GM12878 (cell line): Measurements from ENCODE around the gene CAMTA1. TPM values are rescaled to one million over a fixed set of nuclear protein-coding genes. Genes with fewer than 3 reads are reported as not detected.

Experiments
- ATAC-seq: fragments of 200-7000 bp; cut with Tn5 transposase; 3 replicates; pipeline ENCODE4 v1.9.1; 2020; ENCODE audit warnings: mild to moderate bottlenecking, moderate library complexity
- BruUV-seq: library from RNA; stranded (reverse); fragments of 400-500 nt; replicated peaks from 2 replicates; lab custom pipeline; 2021; lab: Mats Ljungman, UMichigan
- CTCF ChIA-PET: fragments of 300-600 bp; sonication (Branson Sonifier 250); formaldehyde crosslinking; extraction: SDS; loops from one replicate; lab custom pipeline; 2021; ENCODE audit warnings: inconsistent platforms; lab: Yijun Ruan, JAX
- POLR2A ChIA-PET: fragments of 350-600 bp; formaldehyde crosslinking; extraction: SDS; loops from one replicate; lab custom pipeline; 2021; ENCODE audit warnings: inconsistent platforms; lab: Charles Lee
- RAD21 ChIA-PET: fragments of 300-600 bp; sonication (Branson Sonifier 250); formaldehyde crosslinking; loops from one replicate; lab custom pipeline; 2023; ENCODE audit warnings: antibody characterized with exemption; ENCODE audit not compliant: unreplicated experiment; lab: Charles Lee
- SMC1A ChIA-PET: fragments of 300-600 bp; sonication (Branson Sonifier 250); formaldehyde crosslinking; loops from one replicate; lab custom pipeline; 2023; ENCODE audit not compliant: unreplicated experiment, uncharacterized antibody; lab: Charles Lee
- DNase-seq: peaks from one replicate; pipeline ENCODE4 v3.0.0-alpha.2; 2011; ENCODE audit warnings: low read depth, low spot score
- FAIRE-seq: peaks from 3 replicates; lab custom pipeline; 2011; peaks lifted over from hg19 to GRCh38; lab: Jason Lieb, UNC
- H2AFZ ChIP-seq: 2 replicates; pipeline ENCODE4 v1.6.0; 2011; ENCODE audit warnings: low read depth, low read length, control low read depth; ENCODE audit not compliant: control insufficient read depth
- H3K27ac ChIP-seq: 2 replicates; pipeline ENCODE4 v1.5.1; 2011; ENCODE audit warnings: control low read depth; ENCODE audit not compliant: control insufficient read depth, insufficient read depth
- H3K27me3 ChIP-seq, 2 experiments: replicated peaks in 1 of 2; 2 replicates each; pipeline versions ENCODE4 v1.6.0 to v1.6.1; 2011; ENCODE audit warnings: low read length in 1 of 2; ENCODE audit not compliant: control insufficient read depth in 2 of 2, insufficient read depth in 2 of 2
- H3K36me3 ChIP-seq, 2 experiments: 2 replicates each; pipeline ENCODE4 v1.5.1; 2011; ENCODE audit warnings: low read length in 1 of 2; ENCODE audit not compliant: control insufficient read depth in 2 of 2, insufficient read depth in 2 of 2
- H3K4me1 ChIP-seq: 2 replicates; pipeline ENCODE4 v1.6.1; 2011; ENCODE audit warnings: mild to moderate bottlenecking, low read length, moderate library complexity, mixed read lengths; ENCODE audit not compliant: control insufficient read depth, insufficient read depth
- H3K4me2 ChIP-seq: 2 replicates; pipeline ENCODE4 v1.6.0; 2011; ENCODE audit warnings: control low read depth; ENCODE audit not compliant: control insufficient read depth, insufficient read depth
- H3K4me3 ChIP-seq: fragments of 200-600 bp; sonication (generic); 2 replicates; pipeline ENCODE4 v1.5.1; 2016
- H3K79me2 ChIP-seq: 2 replicates; pipeline ENCODE4 v1.6.0; 2011; ENCODE audit warnings: low read length; ENCODE audit not compliant: control insufficient read depth, insufficient read depth
- H3K9ac ChIP-seq: 2 replicates; pipeline ENCODE4 v1.8.0; 2011; ENCODE audit warnings: low read length, control low read depth, mixed read lengths; ENCODE audit not compliant: control insufficient read depth, insufficient read depth
- H3K9me3 ChIP-seq: replicated peaks from 3 replicates; pipeline ENCODE4 v1.5.1; 2011; ENCODE audit warnings: mild to moderate bottlenecking, low read length; ENCODE audit not compliant: control insufficient read depth, insufficient read depth
- H4K20me1 ChIP-seq: 2 replicates; pipeline ENCODE4 v1.6.0; 2011; ENCODE audit not compliant: control insufficient read depth, insufficient read depth
- ATF2 ChIP-seq: IDR thresholded peaks from 2 replicates; pipeline ENCODE4 v1.6.1; 2012; ENCODE audit warnings: low read length, inconsistent platforms
- CREB1 ChIP-seq: IDR thresholded peaks from 2 replicates; pipeline ENCODE4 v1.6.1; 2012; ENCODE audit warnings: low read depth, mild to moderate bottlenecking, inconsistent platforms
- CREM ChIP-seq: IDR thresholded peaks from 2 replicates; pipeline ENCODE4 v1.6.1; 2014; ENCODE audit warnings: antibody characterized with exemption, low read depth
- EED ChIP-seq: sonication (generic); IDR thresholded peaks from 2 replicates; pipeline ENCODE4 v1.6.1; 2016; ENCODE audit warnings: antibody characterized with exemption, low read depth
- NFYB ChIP-seq: IDR thresholded peaks from 2 replicates; pipeline ENCODE4 v1.6.1; 2011; ENCODE audit warnings: low read depth, mild to moderate bottlenecking, low read length, improper control_type of control experiment, moderate library complexity; ENCODE audit not compliant: insufficient read depth
- RFX5 ChIP-seq: IDR thresholded peaks from 2 replicates; pipeline ENCODE4 v1.6.1; 2011; ENCODE audit warnings: low read depth, low read length, improper control_type of control experiment
- TARDBP ChIP-seq: IDR thresholded peaks from 2 replicates; pipeline ENCODE4 v1.6.1; 2016; ENCODE audit warnings: borderline replicate concordance
- WGBS: methylation state at CpG from one replicate; pipeline ENCODE4 v1.1.6; 2016; ENCODE audit warnings: low lambda C conversion rate; ENCODE audit not compliant: insufficient replicate concordance, insufficient coverage; ENCODE audit errors: missing lambda C conversion rate; 5-methylcytosine and 5-hydroxymethylcytosine counted together
- in situ Hi-C: fragments of 300-500 bp; cut with MboI; formaldehyde crosslinking; loops from 9 replicates; pipeline ENCODE4 v1.14.3; 2018; ENCODE audit warnings: mixed read lengths
- intact Hi-C: fragments of 100-400 bp; cut with micrococcal nuclease; formaldehyde crosslinking; loops from one replicate; pipeline ENCODE4 v1.14.2; 2022; ENCODE audit not compliant: unreplicated experiment
- polyA plus RNA-seq, 11 experiments: library from polyadenylated mRNA; depleted of rRNA in 4 of 11; unstranded in 6 of 11; stranded (reverse) in 5 of 11; fragments of >200 nt; fragmentation: Nextera tagmentation in 4 of 11; fragmentation: Illumina TruSeq in 1 of 11; extraction: Ambion mirVana in 4 of 11; extraction: Trizol in 1 of 11; gene quantifications; 1 replicate in 1 of 11; 2 replicates in 10 of 11; pipeline versions ENCODE4 v1.2.1 to v1.2.3, GENCODE V29; 2011 to 2016; ENCODE audit warnings: inconsistent platforms in 2 of 11, missing spikeins in 2 of 11, low read depth in 1 of 11
- total RNA-seq, 4 experiments: library from RNA; depleted of rRNA in 3 of 4; stranded (reverse); fragments of >200 nt in 3 of 4; fragmentation: Illumina TruSeq in 1 of 4; extraction: Trizol in 1 of 4; gene quantifications; 2 replicates each; pipeline versions ENCODE4 v1.2.1 to v1.2.3, GENCODE V29; 2013 to 2021

Gene CAMTA1
- total and polyA plus RNA-seq, 10 of the 15 experiments (the other 5 are each of a cell fraction or from before 2014, with no cell fraction given): 37.7 to 148 (median 76.4) TPM

DNA sequence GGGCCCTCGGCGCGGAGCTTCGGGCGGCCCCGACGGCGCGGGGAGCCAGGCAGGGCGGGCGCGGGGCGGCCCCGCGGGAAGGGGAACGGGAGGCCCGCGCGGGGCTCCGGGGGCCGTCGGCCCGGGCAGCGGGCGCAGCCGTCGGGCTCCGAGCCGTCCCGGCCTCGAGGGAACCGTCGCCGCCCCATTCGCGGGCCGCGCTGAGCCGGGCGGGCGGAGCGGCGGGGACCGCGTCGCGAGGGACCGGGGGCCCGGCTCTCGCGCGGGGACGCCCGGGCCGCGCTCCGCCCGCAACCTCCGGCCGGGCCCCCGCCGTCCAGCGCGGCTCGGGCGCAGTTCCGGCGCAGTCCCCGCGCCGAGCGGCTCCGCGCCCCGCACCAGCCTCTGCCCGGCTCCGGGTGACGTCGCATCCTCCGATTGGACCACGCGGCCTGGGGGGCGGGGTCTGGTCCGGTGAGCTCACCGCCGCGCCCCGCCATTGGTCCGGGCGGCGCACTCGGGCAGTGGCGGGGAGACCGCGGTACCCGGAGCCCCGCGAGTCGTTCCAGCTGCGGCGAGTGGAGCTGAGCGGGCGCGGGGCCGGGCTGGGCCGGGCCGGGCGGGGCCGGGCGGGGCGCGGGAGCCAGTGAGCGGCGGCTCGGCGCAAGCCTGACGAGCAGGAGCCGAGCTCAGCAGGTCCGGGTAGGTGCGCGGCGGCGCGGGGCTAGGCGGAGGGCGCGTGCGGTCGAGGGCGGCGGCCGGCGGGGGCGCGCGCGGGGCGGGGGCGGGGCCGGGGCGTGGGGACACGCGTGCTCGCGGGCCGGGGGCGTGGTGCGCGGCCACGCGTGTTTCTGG, 919.2 kb downstream of the CAMTA1 start:
- DNase-seq (no peak), FAIRE-seq (no peak), ATAC-seq (no peak)
- SMC1A ChIA-PET: no interaction called here
- H3K27ac ChIP-seq: no peak overlapping the region
- no TSS peak for BruUV-seq
- H3K4me1 ChIP-seq: no peaks in the 10 kb centered on the region
- no peaks in the 10 kb centered on the region for H4K20me1 ChIP-seq
- H3K9me3 ChIP-seq: no peaks in the 10 kb centered on the region
- 0 out of 4 replicates have a peak, but pooled peaks cover 0 to 3% of the 10 kb centered on the region in 2 experiments for H3K27me3 ChIP-seq
- no peak overlapping the region for H2AFZ ChIP-seq
- RAD21 ChIA-PET: no interaction called here
- no peak overlapping the region for H3K9ac ChIP-seq
- intact Hi-C loops (no loop called here), in situ Hi-C loops (no loop called here)
- H3K79me2 ChIP-seq: no peaks in the 10 kb centered on the region
- TF ChIP-seq ATF2 (0 out of 2 replicates have a peak, but pooled peaks have one; percentile 29), RFX5 (peak; percentile 60; the same call in 1 of the 2 replicates), TARDBP (no peak), EED (no peak), NFYB (0 out of 2 replicates have a peak, but pooled peaks have one; percentile 19), CREM (peak; percentile 78), CREB1 (peak; percentile 88)
- no peak overlapping the region for H3K4me3 ChIP-seq
- CTCF ChIA-PET: no interaction called here
- POLR2A ChIA-PET: no interaction called here
- H3K4me2 ChIP-seq: no peak overlapping the region
- H3K36me3 ChIP-seq: no peaks in the 10 kb centered on the region
- WGBS: 10% methylated on average over 35 of the region's 151 CpGs
